A549 (cell line): ENCODE data around the gene HELZ2. TPM values are rescaled to one million over a fixed set of nuclear protein-coding genes. Genes with fewer than 3 reads are reported as not detected.

Experiments used
- ATAC-seq, 2 experiments: fragments of 200-7000 bp in 1 of 2; fragments of >200 bp in 1 of 2; cut with Nextera tagmentation in 1 of 2; cut with Tn5 transposase in 1 of 2; 3 replicates each; pipeline versions ENCODE4 v1.8.0 to v1.9.1; 2018 to 2020; ENCODE audit warnings: mild to moderate bottlenecking in 1 of 2, moderate library complexity in 1 of 2
- CTCF ChIA-PET: fragments of 300-600 bp; sonication (Branson Sonifier 250); formaldehyde crosslinking; extraction: SDS; loops from one replicate; lab custom pipeline; 2021; ENCODE audit warnings: antibody characterized with exemption, inconsistent platforms; lab: Yijun Ruan, JAX
- POLR2A ChIA-PET: fragments of 350-600 bp; formaldehyde crosslinking; extraction: SDS; loops from one replicate; lab custom pipeline; 2021; ENCODE audit warnings: antibody characterized with exemption, inconsistent platforms; lab: Yijun Ruan, JAX
- DNase-seq, 2 experiments: peaks; one replicate each; pipeline versions ENCODE4 v3.0.0 to v3.0.0-alpha.2; 2011 to 2016; ENCODE audit warnings: low read depth in 1 of 2, low spot score in 1 of 2
- FAIRE-seq: peaks from 2 replicates; lab custom pipeline; 2011; peaks lifted over from hg19 to GRCh38; lab: Jason Lieb, UNC
- H3K27ac ChIP-seq, 2 experiments: fragments of >200 bp; sonication (Bioruptor Twin); formaldehyde crosslinking; 3 replicates each; pipeline ENCODE4 v1.5.1; 2016 to 2017
- H3K4me1 ChIP-seq: fragments of >200 bp; sonication (Bioruptor Twin); formaldehyde crosslinking; 3 replicates; pipeline ENCODE4 v1.6.1; 2016
- H3K4me2 ChIP-seq: fragments of >200 bp; sonication (Bioruptor Twin); formaldehyde crosslinking; 3 replicates; pipeline ENCODE4 v1.6.1; 2016
- H3K4me3 ChIP-seq: fragments of >200 bp; sonication (Bioruptor Twin); formaldehyde crosslinking; 3 replicates; pipeline ENCODE4 v1.5.1; 2016
- H3K9me3 ChIP-seq: fragments of >200 bp; sonication (Bioruptor Twin); formaldehyde crosslinking; 3 replicates; pipeline ENCODE4 v1.6.1; 2016
- ATOH8 ChIP-seq: fragments of 250-450 bp; sonication (Bioruptor Pico); IDR thresholded peaks from 2 replicates; pipeline ENCODE4 v1.5.0; 2020; ENCODE audit warnings: low read depth, mild to moderate bottlenecking, moderate library complexity
- BHLHE40 ChIP-seq: IDR thresholded peaks from 2 replicates; pipeline ENCODE4 v1.6.1; 2012; ENCODE audit warnings: low read depth, low read length, inconsistent platforms
- CHD2 ChIP-seq: fragments of 150-350 bp; IDR thresholded peaks from 2 replicates; pipeline ENCODE4 v1.6.1; 2014; ENCODE audit warnings: low read length; ENCODE audit not compliant: partially characterized antibody
- CTCF ChIP-seq: fragments of >200 bp; sonication (Bioruptor Twin); formaldehyde crosslinking; IDR thresholded peaks from 3 replicates; pipeline ENCODE4 v1.5.1; 2016
- EP300 ChIP-seq, 2 experiments: fragments of >200 bp; sonication (Bioruptor Twin); formaldehyde crosslinking; IDR thresholded peaks; 2 replicates in 1 of 2; 3 replicates in 1 of 2; pipeline ENCODE4 v1.6.1; 2016 to 2017
- ESRRA ChIP-seq: fragments of 150-350 bp; IDR thresholded peaks from 2 replicates; pipeline ENCODE4 v1.6.1; 2014; ENCODE audit warnings: mild to moderate bottlenecking, low read length, borderline replicate concordance
- FOXS1 ChIP-seq: fragments of 250-450 bp; sonication (Bioruptor Pico); IDR thresholded peaks from 2 replicates; pipeline ENCODE4 v1.5.0; 2020; ENCODE audit warnings: mild to moderate bottlenecking, moderate library complexity
- GATA3 ChIP-seq: IDR thresholded peaks from 2 replicates; pipeline ENCODE4 v1.6.1; 2012; ENCODE audit warnings: borderline replicate concordance
- HEYL ChIP-seq: fragments of 250-450 bp; sonication (Bioruptor Pico); IDR thresholded peaks from 2 replicates; pipeline ENCODE4 v1.8.0; 2021; ENCODE audit warnings: mild to moderate bottlenecking, moderate library complexity
- HMGXB4 ChIP-seq: fragments of 250-450 bp; sonication (Bioruptor Pico); IDR thresholded peaks from 2 replicates; pipeline ENCODE4 v1.5.0; 2021; ENCODE audit warnings: mild to moderate bottlenecking, moderate library complexity, borderline replicate concordance
- HOXB5 ChIP-seq: fragments of 250-450 bp; sonication (Bioruptor Pico); IDR thresholded peaks from 2 replicates; pipeline ENCODE4 v1.5.0; 2020; ENCODE audit warnings: mild to moderate bottlenecking, moderate library complexity
- MAFK ChIP-seq: fragments of 450-650 bp; IDR thresholded peaks from 2 replicates; pipeline ENCODE4 v1.6.1; 2014; ENCODE audit not compliant: partially characterized antibody
- NPAS2 ChIP-seq: fragments of 250-450 bp; sonication (Bioruptor Pico); IDR thresholded peaks from 2 replicates; pipeline ENCODE4 v1.8.0; 2022; ENCODE audit warnings: mild to moderate bottlenecking, moderate library complexity, borderline replicate concordance
- PHF8 ChIP-seq: fragments of 200-600 bp; sonication (generic); IDR thresholded peaks from 2 replicates; pipeline ENCODE4 v1.6.1; 2016; ENCODE audit warnings: low read depth, mild to moderate bottlenecking, antibody characterized with exemption, moderate library complexity, borderline replicate concordance
- TP53 ChIP-seq: fragments of 250-450 bp; sonication (Bioruptor Pico); IDR thresholded peaks from 2 replicates; pipeline ENCODE4 v1.5.0; 2021; ENCODE audit warnings: mild to moderate bottlenecking, moderate library complexity
- ZSCAN20 ChIP-seq: fragments of 250-450 bp; sonication (Bioruptor Pico); IDR thresholded peaks from 2 replicates; pipeline ENCODE4 v1.8.0; 2022; ENCODE audit warnings: mild to moderate bottlenecking, moderate library complexity
- WGBS: methylation state at CpG from one replicate; pipeline ENCODE4 v1.1.6; 2017; ENCODE audit errors: missing lambda C conversion rate; 5-methylcytosine and 5-hydroxymethylcytosine counted together
- polyA plus RNA-seq, 4 experiments: library from polyadenylated mRNA; depleted of rRNA in 3 of 4; stranded (reverse); fragments of >200 nt; fragmentation: RNase III in 1 of 4; extraction: RNeasy Plus Mini Kit Qiagen cat#74134 plus additional on column Dnase treatment in 1 of 4; gene quantifications; 2 replicates in 3 of 4; 3 replicates in 1 of 4; pipeline ENCODE4 v1.2.3, GENCODE V29; 2011 to 2017

HELZ2 gene
- polyA plus RNA-seq, 2 of the 4 experiments (the other 2 are of a cell fraction), result 3.2 to 4.5 TPM

GRCh38 chr20:63545814-63546213 lies 28.2 kb downstream of the HELZ2 start:
- Histone ChIP-seq H3K9me3 (no peaks in the 10 kb centered on the region), H3K4me1 (peaks cover 11% of the 10 kb centered on the region), H3K4me2 (no peak overlapping the region), H3K27ac (peak overlapping the region in 1 of 2 experiments; percentile 66; a peak in 1 of 6 replicates), H3K4me3 (no peak overlapping the region)
- ChIA-PET CTCF (interaction anchor here (1.0 to 3.3 kb wide), 3 partner anchors 8 to 428 kb away, joined by 4 to 22 read pairs (median 4); partner anchors contain the start of gene PTK6), POLR2A (no interaction called here)
- WGBS, result 48% methylated on average over 5 of the region's 6 CpGs
- no peak for TF ChIP-seq EP300 (IDR thresholded peaks at IDR 0.05)
- no peak for TF ChIP-seq CHD2
- TF ChIP-seq HMGXB4 (CRISPR knock-in tag), result no peak
- no peak for TF ChIP-seq ZSCAN20 (CRISPR knock-in tag)
- no peak for TF ChIP-seq BHLHE40
- TF ChIP-seq ATOH8, result no peak
- TF ChIP-seq HOXB5 (CRISPR knock-in tag), result no peak
- no peak for TF ChIP-seq ESRRA
- no peak for TF ChIP-seq TP53
- DNase-seq, result no peak
- FAIRE-seq, result no peak
- ATAC-seq, result no peak

- ATAC-seq (peak; percentile 38 to 59), FAIRE-seq (no peak), DNase-seq (peak; percentile 75 to 78)
- Histone ChIP-seq H3K4me2 (peak overlapping the region; percentile 42; the same call in 2 of the 3 replicates), H3K4me3 (no peak overlapping the region), H3K27ac (peak overlapping the region in 1 of 2 experiments; percentile 66; a peak in 3 of 6 replicates), H3K4me1 (peaks cover 11% of the 10 kb centered on the region), H3K9me3 (no peaks in the 10 kb centered on the region)
- CTCF ChIA-PET, result interaction anchor here (1.0 to 3.3 kb wide), 3 partner anchors 7 to 429 kb away, joined by 3 to 22 read pairs (median 4); partner anchors contain the start of gene PTK6
- POLR2A ChIA-PET, result interaction anchor here (0.7 kb wide), 1 partner anchor 320 kb away, joined by 3 read pairs; the partner anchor contains the start of gene TPD52L2
- 57% methylated on average over 6 of the region's 19 CpGs for WGBS
- no peak for TF ChIP-seq HEYL (CRISPR knock-in tag)
- TF ChIP-seq FOXS1 (CRISPR knock-in tag), result no peak
- TF ChIP-seq EP300 (IDR thresholded peaks at IDR 0.05), result no peak
- no peak for TF ChIP-seq NPAS2 (CRISPR knock-in tag)
- TF ChIP-seq MAFK, result peak; percentile 24
- TF ChIP-seq GATA3, result no peak
- no peak for TF ChIP-seq HMGXB4 (CRISPR knock-in tag)
- TF ChIP-seq PHF8, result no peak
These were observed 29.0 kb downstream of the HELZ2 start for GRCh38 chr20:63544958-63545516.

- WGBS, result 78% methylated on average over 15 of the region's 27 CpGs
- ATAC-seq, result peak; percentile 1 to 14; a peak in 3 of 6 replicates
- CTCF ChIA-PET, result interaction anchor here (0.7 to 1.3 kb wide), 2 partner anchors 123 to 319 kb away, joined by 3 read pairs; no protein-coding TSS in a partner anchor
These were observed 29.6 kb downstream of the HELZ2 start for GRCh38 chr20:63544241-63544957.

More at GRCh38 chr20:63544241-63544957, 29.6 kb downstream of the HELZ2 start:
- POLR2A ChIA-PET, result interaction anchor here (0.7 kb wide), 1 partner anchor 321 kb away, joined by 3 read pairs; the partner anchor contains the start of gene TPD52L2
- Histone ChIP-seq H3K4me2 (no peak overlapping the region), H3K27ac (peak overlapping the region in 1 of 2 experiments; percentile 66; a peak in 1 of 6 replicates), H3K4me3 (no peak overlapping the region), H3K4me1 (peaks cover 11% of the 10 kb centered on the region), H3K9me3 (no peaks in the 10 kb centered on the region)
- TF ChIP-seq CTCF, result no peak
- DNase-seq, result no peak
- FAIRE-seq, result no peak
